Measurements from ENCODE around the gene L3MBTL4.

GRCh38 chr18:5992381-5992780, 422.3 kb downstream of the L3MBTL4 start:
- no peak for TF ChIP-seq RAD21 (IDR thresholded peaks at IDR 0.05; ENCODE audit: insufficient read depth, low read depth, low read length)
- no peak for TF ChIP-seq ZNF592 (IDR thresholded peaks at IDR 0.05)
- TF ChIP-seq POLR2AphosphoS5 (IDR thresholded peaks at IDR 0.05; ENCODE audit: low read length) = no peak
- TF ChIP-seq CTCF (IDR thresholded peaks at IDR 0.05 in 2 of 3, conservative IDR thresholded peaks at IDR 0.05 in 1 of 3; ENCODE audit: control insufficient read depth in 2 of 3, extremely low read depth in 1 of 3, insufficient read depth in 1 of 3, low read depth in 3 of 3, low read length in 3 of 3) = no peak
- no peak for TF ChIP-seq MAX (IDR thresholded peaks at IDR 0.05; ENCODE audit: low read depth, low read length)
- no peak for TF ChIP-seq TAF1 (IDR thresholded peaks at IDR 0.05; ENCODE audit: borderline replicate concordance, low read depth, low read length)
- no peak for TF ChIP-seq ATF3 (IDR thresholded peaks at IDR 0.05; ENCODE audit: borderline replicate concordance, extremely low read depth, low read depth, low read length)
- TF ChIP-seq CEBPB (IDR thresholded peaks at IDR 0.05; ENCODE audit: borderline replicate concordance in 1 of 2, low read depth in 2 of 2, low read length in 2 of 2) = no peak
- no peak for TF ChIP-seq HSF1 (IDR thresholded peaks at IDR 0.05; ENCODE audit: low read depth, low read length)
- no peak for TF ChIP-seq ESRRA (IDR thresholded peaks at IDR 0.05; ENCODE audit: low read length)
